Measurements from ENCODE around the gene PEX26. TPM values are rescaled to one million over a fixed set of nuclear protein-coding genes. Genes with fewer than 3 reads are reported as not detected.

Gene PEX26
- total and polyA plus RNA-seq, 2 of the 13 experiments (the other 11 are each of a cell fraction or from before 2014, with no cell fraction given) = 10.6 to 25.1 TPM

DNA sequence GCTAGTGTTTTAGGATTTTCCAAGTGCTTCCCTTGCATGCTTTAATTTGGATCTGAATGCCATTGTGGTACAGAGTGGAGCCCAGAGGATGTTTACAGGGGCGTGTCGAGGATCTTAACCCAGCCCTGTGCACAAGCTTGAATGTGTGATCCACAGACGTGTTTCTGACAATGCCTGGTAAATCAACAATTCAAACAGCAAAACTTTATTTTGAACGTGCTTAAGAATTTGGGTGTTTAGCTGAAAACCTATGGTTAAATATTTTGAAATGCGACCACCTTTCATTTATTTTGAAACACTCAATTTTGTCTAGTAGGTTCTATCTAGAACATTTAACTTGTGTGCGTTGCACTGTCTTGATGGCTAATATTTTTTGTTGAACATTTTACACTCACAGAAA lies 34.6 kb downstream of the PEX26 start (continued):
- TF ChIP-seq, protein P1, sequence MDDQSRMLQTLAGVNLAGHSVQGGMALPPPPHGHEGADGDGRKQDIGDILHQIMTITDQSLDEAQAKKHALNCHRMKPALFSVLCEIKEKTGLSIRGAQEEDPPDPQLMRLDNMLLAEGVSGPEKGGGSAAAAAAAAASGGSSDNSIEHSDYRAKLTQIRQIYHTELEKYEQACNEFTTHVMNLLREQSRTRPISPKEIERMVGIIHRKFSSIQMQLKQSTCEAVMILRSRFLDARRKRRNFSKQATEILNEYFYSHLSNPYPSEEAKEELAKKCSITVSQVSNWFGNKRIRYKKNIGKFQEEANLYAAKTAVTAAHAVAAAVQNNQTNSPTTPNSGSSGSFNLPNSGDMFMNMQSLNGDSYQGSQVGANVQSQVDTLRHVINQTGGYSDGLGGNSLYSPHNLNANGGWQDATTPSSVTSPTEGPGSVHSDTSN (CRISPR knock-in tag; IDR thresholded peaks at IDR 0.05; ENCODE audit: borderline replicate concordance) = no peak
- no peak for TF ChIP-seq ZNF224 (CRISPR knock-in tag; IDR thresholded peaks at IDR 0.05)

DNA sequence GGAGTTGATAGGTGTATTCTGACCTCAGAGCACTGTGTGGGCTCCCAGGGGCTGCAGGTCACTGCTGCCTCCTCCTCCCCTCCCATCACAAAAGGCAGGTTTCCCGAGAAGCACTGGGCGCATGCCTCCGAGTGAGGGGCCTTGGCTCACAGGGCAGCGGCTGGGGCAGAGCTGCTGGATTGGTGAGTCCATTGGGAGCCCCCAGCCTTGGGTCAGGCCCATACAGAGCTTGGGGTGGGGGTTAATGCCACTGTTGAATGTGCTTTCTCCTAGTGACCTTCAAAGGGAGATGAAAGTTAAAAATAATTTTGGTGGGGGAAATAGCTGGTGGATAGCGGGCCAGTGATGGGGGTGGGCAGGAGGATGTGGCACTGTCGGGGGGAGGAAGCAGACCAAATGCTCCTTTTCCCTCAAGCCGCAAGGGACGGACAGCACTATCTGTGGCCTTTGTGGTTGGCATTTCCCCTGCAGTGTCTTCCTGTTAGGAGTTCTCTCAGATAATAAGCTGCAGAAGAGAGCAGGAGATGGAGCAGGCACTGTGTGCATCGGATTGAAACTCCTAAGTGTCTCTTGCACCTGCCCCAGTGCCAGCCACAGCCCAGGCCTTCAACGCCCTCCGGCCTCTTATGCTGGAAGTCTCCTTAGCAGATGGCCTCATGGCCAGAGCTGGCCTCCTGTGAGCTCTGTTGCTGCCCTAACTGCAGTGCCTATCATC lies 36.0 kb downstream of the PEX26 start:
- Histone ChIP-seq H3K79me2 (ENCODE audit: insufficient read depth, low read length) (no peaks in the 10 kb centered on the region), H3K9ac (ENCODE audit: insufficient read depth, low read depth, low read length) (no peak overlapping the region), H3K9me3 (ENCODE audit: low read length) (no peaks in the 10 kb centered on the region), H3K4me3 (replicated peaks in 1 of 3; ENCODE audit: insufficient read depth in 1 of 3, low read depth in 2 of 3, low read length in 3 of 3) (no peak overlapping the region), H3K27ac (ENCODE audit: extremely low read length, insufficient read depth, low read length) (no peak overlapping the region), H4K20me1 (ENCODE audit: insufficient read depth, low read length) (peaks cover 4% of the 10 kb centered on the region; the same call in 1 of the 2 replicates), H3K36me3 (replicated peaks in 1 of 2; ENCODE audit: control insufficient read depth in 1 of 2, insufficient read depth in 2 of 2, low read length in 2 of 2) (no peaks in the 10 kb centered on the region), H3K4me1 (ENCODE audit: insufficient read depth, low read length) (peaks cover 23% of the 10 kb centered on the region), H2AFZ (ENCODE audit: low read length) (no peak overlapping the region), H3K4me2 (ENCODE audit: low read depth, low read length) (no peak overlapping the region), H3K27me3 (ENCODE audit: control insufficient read depth in 1 of 2, insufficient read depth in 2 of 2, low read length in 2 of 2) (peaks cover 8 to 43% of the 10 kb centered on the region in 2 experiments)
- no TSS peak for BruUV-seq (replicated peaks)
- FAIRE-seq (no peak), ATAC-seq (no peak), DNase-seq (ENCODE audit: low spot score) (no peak)
- ChIA-PET CTCF (ENCODE audit: low intra/inter-chr PET ratio, low total read pairs) (no interaction called here), POLR2A (no interaction called here)
- 68% methylated on average over 11 of the region's 11 CpGs for WGBS (ENCODE audit: low lambda C conversion rate)
- in situ Hi-C loops (cut with HindIII; ENCODE audit: extremely low pct_ligation_motif_present, low pct_unique_long_range_greater_than_20kb) = no loop called here
- intact Hi-C loops (cut with micrococcal nuclease; ENCODE audit: unreplicated experiment) = no loop called here
- TF ChIP-seq ZNF781 (CRISPR knock-in tag; IDR thresholded peaks at IDR 0.05; ENCODE audit: borderline replicate concordance, not compliant biosample characterization) (no peak), ATF5 (CRISPR knock-in tag; IDR thresholded peaks at IDR 0.05; ENCODE audit: low read depth) (no peak), SRY (CRISPR knock-in tag; IDR thresholded peaks at IDR 0.05) (no peak), ZNF143 (CRISPR knock-in tag; IDR thresholded peaks at IDR 0.05) (no peak), ZNF546 (CRISPR knock-in tag; conservative IDR thresholded peaks at IDR 0.05) (no peak), ZFP36L2 (CRISPR knock-in tag; IDR thresholded peaks at IDR 0.05) (no peak), ZFP36L1 (CRISPR knock-in tag; IDR thresholded peaks at IDR 0.05) (no peak), TCF7 (IDR thresholded peaks at IDR 0.05; ENCODE audit: low read depth) (no peak), ZNF335 (CRISPR knock-in tag; IDR thresholded peaks at IDR 0.05) (no peak), KDM5B (CRISPR knock-in tag; IDR thresholded peaks at IDR 0.05; ENCODE audit: borderline replicate concordance) (no peak), ZNF101 (CRISPR knock-in tag; IDR thresholded peaks at IDR 0.05; ENCODE audit: borderline replicate concordance, low read depth) (no peak), ZNF382 (CRISPR knock-in tag; IDR thresholded peaks at IDR 0.05; ENCODE audit: borderline replicate concordance) (no peak), RFX3 (CRISPR knock-in tag; IDR thresholded peaks at IDR 0.05) (no peak), ZNF614 (CRISPR knock-in tag; IDR thresholded peaks at IDR 0.05; ENCODE audit: borderline replicate concordance) (no peak), ZFYVE20 (CRISPR knock-in tag; IDR thresholded peaks at IDR 0.05; ENCODE audit: borderline replicate concordance, low read depth) (no peak)
- TF ChIP-seq, protein P2, sequence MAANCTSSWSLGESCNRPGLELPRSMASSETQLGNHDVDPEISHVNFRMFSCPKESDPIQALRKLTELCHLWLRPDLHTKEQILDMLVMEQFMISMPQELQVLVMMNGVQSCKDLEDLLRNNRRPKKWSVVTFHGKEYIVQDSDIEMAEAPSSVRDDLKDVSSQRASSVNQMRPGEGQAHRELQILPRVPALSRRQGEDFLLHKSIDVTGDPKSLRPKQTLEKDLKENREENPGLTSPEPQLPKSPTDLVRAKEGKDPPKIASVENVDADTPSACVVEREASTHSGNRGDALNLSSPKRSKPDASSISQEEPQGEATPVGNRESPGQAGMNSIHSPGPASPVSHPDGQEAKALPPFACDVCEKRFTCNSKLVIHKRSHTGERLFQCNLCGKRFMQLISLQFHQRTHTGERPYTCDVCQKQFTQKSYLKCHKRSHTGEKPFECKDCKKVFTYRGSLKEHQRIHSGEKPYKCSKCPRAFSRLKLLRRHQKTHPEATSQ (CRISPR knock-in tag; IDR thresholded peaks at IDR 0.05; ENCODE audit: borderline replicate concordance) = no peak
